Raji (cell line): ENCODE measurements around the gene SRMS.

Experiments used
- POLR2A ChIP-seq: IDR thresholded peaks from 2 replicates; pipeline ENCODE4 v1.6.1; 2011; ENCODE audit warnings: low read depth, low read length, control low read depth; ENCODE audit not compliant: insufficient read depth

The SRMS gene

GRCh38 chr20:63547725-63548480, at the start of gene SRMS:
SRMS (minus strand) TSS chr20:63547749; CDS start chr20:63547463, 286 bp downstream.
- TF ChIP-seq POLR2A, result no peak

- TF ChIP-seq POLR2A, result no peak
Measured at GRCh38 chr20:63596423-63596822, 48.9 kb upstream of the SRMS start.

- TF ChIP-seq POLR2A, result no peak
Measured at GRCh38 chr20:63595416-63596127, 48.0 kb upstream of the SRMS start.

- TF ChIP-seq POLR2A, result no peak
Measured at GRCh38 chr20:63594043-63594561, 46.6 kb upstream of the SRMS start.

GRCh38 chr20:63592661-63593060, 45.1 kb upstream of the SRMS start:
- no peak for TF ChIP-seq POLR2A

- TF ChIP-seq POLR2A, result no peak
Measured at GRCh38 chr20:63591786-63592355, 44.3 kb upstream of the SRMS start.

GRCh38 chr20:63591147-63591533, 43.6 kb upstream of the SRMS start:
- no peak for TF ChIP-seq POLR2A

- TF ChIP-seq POLR2A, result no peak
Measured at GRCh38 chr20:63590218-63591146, 42.9 kb upstream of the SRMS start.

GRCh38 chr20:63589261-63590217, 42.0 kb upstream of the SRMS start:
- no peak for TF ChIP-seq POLR2A

- TF ChIP-seq POLR2A, result no peak
Measured at GRCh38 chr20:63588641-63589041, 41.1 kb upstream of the SRMS start.

GRCh38 chr20:63587776-63588591, 40.4 kb upstream of the SRMS start:
- TF ChIP-seq POLR2A, result no peak

GRCh38 chr20:63587256-63587655, 39.7 kb upstream of the SRMS start:
- no peak for TF ChIP-seq POLR2A

GRCh38 chr20:63586797-63587196, 39.2 kb upstream of the SRMS start:
- no peak for TF ChIP-seq POLR2A
